HG02885 (cell line): Measurements from ENCODE around the gene ARHGAP11A.
"Not testable (repeated sequence)": the region's sequence is repeated elsewhere in the genome, so short reads cannot be mapped to it uniquely, and the experiment has no call there.

Experiments
- ATAC-seq: cut with Tn5 transposase; IDR thresholded peaks from one replicate; pipeline ENCODE4 v1.9.1; 2021; ENCODE audit warnings: mild to moderate bottlenecking; ENCODE audit not compliant: unreplicated experiment, poor library complexity

ARHGAP11A gene

GRCh38 chr15:32615051-32615870 lies at the start of gene ARHGAP11A:
Gene ARHGAP11A, plus strand, starts transcription at chr15:32615504. Its CDS starts 708 bp downstream, at chr15:32616212.
- ATAC-seq, result peak; percentile 82

DNA sequence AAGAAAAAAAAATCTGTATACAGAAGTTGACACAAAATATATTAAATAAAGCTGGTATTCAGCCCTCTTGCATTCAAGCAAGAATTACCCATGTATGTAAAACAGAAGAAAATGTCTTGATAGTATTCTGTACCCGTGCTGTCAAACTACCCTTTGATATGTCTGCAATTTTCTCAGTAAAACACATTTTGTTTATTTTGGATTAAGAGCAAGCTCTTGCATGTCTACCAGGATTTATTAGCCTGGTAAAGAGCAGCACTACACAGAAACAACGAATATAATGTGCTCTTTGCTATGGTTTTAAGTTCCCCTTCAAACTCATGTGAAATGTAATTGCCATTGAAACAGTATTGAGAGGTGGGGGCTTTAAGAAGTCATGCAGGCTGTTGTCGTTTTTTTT lies 46.3 kb upstream of the ARHGAP11A start:
- ATAC-seq, result not testable (repeated sequence)

DNA sequence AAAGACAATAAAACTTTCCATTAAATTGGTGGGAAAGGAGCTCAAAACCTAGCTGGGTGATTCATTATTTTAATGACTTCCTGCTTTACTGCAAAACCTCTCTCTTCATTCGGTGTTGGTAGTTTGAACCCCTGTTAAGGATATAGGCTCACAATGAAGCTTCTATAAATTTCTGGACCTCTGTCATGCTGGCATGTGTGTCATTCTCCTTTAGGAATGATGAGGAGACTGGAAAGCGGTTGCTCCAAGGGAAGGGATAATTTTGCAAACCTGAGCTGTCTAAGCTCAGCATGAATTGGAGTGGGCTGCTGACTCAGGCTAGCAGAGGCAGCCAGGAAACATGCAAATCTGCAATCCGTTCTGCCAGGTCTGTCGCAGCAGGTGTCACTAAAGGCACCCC lies 36.8 kb upstream of the ARHGAP11A start:
- not testable (repeated sequence) for ATAC-seq

GRCh38 chr15:32585844-32586243 lies 29.5 kb upstream of the ARHGAP11A start:
- ATAC-seq, result not testable (repeated sequence)

DNA sequence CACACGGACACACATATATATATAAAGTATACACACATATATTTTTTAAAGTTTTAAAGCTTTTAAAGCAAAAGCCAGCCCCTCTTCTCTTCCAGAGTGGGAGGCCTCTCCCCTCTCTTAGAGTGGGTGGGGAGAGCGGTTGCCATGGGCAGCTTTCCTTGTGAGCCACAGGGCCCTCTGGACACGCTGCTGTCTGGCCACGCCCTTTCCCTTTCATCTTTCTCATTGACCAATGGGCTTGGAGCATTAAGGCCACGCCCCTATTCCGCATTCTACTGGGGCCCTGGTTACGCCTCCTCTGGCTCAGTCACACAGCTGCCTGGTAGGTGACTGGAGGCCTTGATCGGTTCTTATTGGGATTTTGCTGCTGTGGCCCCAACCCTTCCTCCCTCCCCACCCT lies 22.2 kb upstream of the ARHGAP11A start, which contains the start of gene GOLGA8N:
TSS of gene GOLGA8N (plus strand) at position 306 of the 400 bp plus-strand sequence.
- ATAC-seq, result not testable (repeated sequence)

DNA sequence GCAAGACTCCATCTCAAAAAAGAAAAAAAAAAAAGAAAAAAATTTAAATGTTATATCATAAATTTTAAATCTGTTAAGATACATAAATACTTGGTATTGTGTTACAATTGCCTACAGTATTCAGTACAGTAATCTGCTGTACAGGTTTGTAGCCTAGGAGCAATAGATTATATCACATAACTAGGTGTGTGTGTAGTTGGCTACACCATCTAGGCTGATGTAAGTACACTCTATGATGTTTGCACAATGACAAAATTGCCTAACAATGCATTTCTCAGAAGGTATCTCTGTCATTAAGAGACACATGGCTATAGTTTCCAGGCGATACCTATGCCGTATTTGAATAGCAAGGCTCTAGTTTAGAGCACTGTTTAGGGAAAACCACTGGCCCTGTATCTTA lies 5.8 kb upstream of the ARHGAP11A start:
- ATAC-seq, result not testable (repeated sequence)

- ATAC-seq, result not testable (repeated sequence)
These were observed 4.6 kb upstream of the ARHGAP11A start for GRCh38 chr15:32610719-32611118.

DNA sequence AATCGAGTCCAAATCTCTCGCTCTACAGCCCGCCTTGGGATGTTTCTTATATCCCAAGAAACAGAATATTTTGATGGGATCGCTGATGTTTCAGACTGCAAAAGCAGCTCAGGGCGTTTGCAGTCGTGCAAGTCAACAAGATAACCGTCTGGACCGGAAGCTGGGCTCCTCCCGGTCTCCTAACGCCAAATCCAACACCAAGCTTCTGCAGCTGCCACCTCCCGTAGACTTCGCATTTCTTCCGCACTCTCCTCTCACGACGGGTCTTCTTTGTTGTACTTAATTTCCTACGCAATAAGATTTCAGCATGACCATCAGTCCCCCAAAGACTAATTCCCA lies 623 bp upstream of the ARHGAP11A start:
- peak; percentile 27 for ATAC-seq

GRCh38 chr15:32615871-32616426 lies 645 bp downstream of the ARHGAP11A start:
- ATAC-seq, result peak; percentile 12

DNA sequence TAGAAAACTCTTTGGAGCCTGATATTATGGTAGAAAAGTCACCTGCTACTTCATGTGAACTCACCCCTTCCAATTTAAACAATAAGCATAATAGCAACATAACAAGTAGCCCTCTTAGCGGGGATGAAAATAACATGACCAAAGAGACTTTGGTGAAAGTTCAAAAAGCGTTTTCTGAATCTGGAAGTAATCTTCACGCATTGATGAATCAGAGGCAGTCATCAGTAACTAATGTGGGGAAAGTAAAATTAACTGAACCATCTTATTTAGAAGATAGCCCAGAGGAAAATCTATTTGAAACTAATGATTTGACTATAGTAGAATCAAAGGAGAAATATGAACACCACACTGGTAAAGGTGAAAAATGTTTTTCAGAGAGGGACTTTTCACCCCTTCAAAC lies 21.1 kb downstream of the ARHGAP11A start:
- no peak for ATAC-seq

DNA sequence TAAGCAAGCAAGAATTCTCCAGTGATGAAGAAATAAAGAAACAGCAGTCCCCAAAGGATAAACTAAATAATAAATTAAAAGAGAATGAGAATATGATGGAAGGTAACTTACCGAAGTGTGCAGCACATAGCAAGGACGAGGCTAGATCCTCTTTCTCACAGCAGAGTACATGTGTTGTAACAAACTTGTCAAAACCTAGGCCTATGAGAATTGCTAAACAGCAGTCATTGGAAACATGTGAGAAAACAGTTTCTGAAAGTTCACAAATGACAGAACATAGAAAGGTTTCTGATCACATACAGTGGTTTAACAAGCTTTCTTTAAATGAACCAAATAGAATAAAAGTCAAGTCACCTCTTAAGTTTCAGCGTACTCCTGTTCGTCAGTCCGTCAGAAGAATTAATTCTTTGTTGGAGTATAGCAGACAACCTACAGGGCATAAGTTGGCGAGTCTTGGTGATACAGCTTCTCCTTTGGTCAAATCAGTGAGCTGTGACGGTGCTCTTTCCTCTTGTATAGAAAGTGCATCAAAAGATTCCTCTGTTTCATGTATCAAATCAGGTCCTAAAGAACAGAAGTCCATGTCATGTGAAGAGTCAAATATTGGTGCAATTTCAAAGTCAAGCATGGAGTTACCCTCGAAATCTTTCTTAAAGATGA lies 21.7 kb downstream of the ARHGAP11A start:
- ATAC-seq, result peak; percentile 59

GRCh38 chr15:32637704-32638103 lies 22.4 kb downstream of the ARHGAP11A start:
- no peak for ATAC-seq

- no peak for ATAC-seq
These were observed 26.3 kb downstream of the ARHGAP11A start, which contains the start of gene SCG5 for GRCh38 chr15:32641517-32642059. Gene SCG5, plus strand, starts transcription at chr15:32641710. Its CDS starts 1,883 bp downstream, at chr15:32643593.

DNA sequence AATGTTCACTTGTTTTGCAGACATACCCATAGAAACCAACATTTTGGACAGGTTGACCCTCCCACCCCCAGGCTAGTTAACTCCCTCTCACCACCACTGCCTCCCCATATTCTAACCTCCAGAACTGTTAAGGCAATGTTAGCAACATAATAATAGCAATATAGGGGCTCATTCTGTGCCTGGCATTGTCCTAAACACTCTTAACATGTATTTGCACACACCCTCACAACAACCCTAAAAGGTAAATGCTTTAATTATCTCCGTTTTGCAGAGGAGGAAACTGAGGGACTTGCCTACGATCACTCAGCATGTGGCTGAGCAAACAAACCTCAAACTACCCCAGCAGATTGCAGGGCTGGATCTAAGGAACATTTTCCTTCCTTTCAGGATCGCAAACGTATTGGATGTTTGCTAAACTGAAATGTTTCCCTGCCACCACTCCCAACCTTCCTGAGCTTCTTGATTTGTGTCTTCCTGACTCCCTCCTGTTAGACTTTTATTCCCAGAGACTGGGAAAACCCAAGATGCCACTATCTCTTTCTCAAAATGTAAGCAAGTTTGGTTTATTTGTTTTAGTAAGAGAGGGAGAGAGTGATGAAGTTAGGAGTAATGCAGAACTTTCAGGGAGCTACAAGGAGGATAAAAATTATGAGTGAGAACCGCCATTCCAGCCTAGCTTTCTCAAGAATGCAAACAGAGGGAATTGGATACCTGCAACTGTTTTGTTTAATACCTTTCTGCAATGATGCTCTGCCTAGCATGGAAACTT lies 27.5 kb downstream of the ARHGAP11A start:
- no peak for ATAC-seq

- no peak for ATAC-seq
These were observed 28.7 kb downstream of the ARHGAP11A start for GRCh38 chr15:32643907-32644445.

DNA sequence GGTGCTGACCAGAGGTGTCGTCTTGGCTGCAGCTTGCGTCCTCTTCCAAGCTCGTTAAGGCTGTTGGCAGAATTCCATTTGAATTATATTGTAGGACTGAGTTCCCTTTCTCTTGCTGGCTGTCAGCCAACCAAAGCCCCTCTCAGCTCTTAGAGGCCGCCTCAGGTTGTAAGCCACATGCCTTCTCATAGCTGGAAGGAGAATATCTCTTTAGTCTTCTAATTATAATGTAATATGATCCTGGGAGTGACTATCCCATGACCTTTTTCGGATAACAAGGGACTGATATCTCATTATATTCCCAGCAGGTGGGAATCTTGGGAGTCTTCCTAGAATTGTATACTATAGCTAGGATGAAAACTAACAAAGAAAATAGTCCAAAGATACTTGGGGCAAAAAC lies 31.0 kb downstream of the ARHGAP11A start:
- no peak for ATAC-seq

- ATAC-seq, result no peak
These were observed 34.0 kb downstream of the ARHGAP11A start for GRCh38 chr15:32649342-32649741.

- peak; percentile 81 for ATAC-seq
These were observed 36.0 kb downstream of the ARHGAP11A start for GRCh38 chr15:32651229-32651837.

DNA sequence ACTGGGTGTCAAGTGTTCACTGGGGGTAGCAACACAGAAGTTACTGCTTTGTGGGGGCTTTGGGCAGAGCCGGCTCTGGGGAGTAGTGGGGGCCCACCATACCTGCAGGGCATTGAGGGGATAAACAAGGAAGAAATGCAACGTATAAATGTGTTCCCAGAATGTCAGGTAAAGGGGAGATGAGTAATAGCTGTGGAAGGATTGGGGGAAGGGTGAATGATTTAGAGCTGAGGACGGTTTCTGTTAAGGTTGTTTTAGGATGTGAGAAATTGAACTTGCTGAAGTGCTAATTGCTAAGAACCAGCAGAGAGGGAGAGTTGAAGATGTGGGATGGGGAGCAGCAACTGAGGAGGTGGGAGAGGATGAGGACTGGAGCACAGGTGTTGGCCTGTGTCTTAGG lies 36.9 kb downstream of the ARHGAP11A start:
- no peak for ATAC-seq
